Measurements from ENCODE around the gene KIF26B.

Gene KIF26B

DNA sequence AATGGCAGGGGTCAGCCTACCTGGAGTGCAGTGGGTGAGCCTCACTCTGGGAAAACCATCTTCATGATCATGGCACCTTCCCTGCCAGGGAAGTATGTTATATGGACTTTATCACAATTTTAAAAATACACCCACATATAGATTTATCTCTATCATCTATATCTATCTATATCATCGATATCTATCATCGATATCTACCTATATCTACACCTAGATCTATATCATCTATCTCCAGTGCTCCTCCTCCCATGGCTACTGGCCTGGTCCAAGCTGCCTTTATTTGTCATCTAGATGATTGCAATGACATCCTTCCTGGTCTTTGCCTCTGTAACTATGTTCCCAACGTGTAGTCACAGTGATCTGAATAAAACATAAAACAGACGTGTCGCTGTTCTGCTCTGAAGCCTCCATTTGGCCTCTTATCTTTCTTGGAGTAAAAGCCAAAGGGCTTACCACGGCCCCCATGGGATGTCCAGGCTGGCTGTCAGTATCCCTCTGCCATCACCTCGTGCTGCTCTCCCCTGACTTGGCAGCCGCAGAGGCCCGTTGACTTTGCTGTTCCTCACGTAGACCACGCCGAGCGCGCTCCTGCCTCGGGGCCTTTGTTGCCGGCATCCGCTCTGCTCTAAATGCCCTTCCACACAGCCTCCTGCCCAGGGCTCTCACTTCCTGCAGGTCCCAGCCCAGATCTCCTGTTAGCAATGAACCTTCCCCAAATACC lies 20.6 kb upstream of the KIF26B start:
- DNase-seq: no peak

DNA sequence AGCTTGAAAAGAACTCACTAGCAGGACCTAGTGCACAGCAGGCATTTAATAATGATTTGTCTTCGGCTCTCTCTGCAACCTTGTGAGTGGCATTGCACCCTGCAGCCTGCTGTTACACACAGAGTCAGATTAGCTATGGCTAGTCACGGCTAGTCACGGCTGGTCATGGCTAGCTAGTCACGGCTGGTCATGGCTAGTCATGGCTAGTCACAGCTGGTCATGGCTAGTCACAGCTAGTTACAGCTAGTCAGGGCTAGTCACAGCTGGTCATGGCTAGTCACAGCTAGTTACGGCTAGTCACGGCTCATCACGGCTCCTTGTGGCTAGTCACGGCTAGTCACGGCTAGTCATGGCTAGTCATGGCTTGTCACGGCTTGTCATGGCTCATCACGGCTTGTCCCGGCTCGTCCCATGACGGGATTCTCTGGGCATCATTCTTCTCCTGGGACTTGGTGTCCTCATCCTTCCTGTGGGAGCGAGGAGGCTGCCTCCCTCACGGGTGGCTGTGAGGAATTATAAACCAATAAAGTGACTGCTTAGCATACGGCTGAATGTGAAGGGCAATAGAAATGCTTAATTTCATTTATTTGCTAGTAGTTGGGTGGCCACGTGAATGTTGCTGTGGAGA lies 12.5 kb upstream of the KIF26B start:
- no peak for DNase-seq

DNA sequence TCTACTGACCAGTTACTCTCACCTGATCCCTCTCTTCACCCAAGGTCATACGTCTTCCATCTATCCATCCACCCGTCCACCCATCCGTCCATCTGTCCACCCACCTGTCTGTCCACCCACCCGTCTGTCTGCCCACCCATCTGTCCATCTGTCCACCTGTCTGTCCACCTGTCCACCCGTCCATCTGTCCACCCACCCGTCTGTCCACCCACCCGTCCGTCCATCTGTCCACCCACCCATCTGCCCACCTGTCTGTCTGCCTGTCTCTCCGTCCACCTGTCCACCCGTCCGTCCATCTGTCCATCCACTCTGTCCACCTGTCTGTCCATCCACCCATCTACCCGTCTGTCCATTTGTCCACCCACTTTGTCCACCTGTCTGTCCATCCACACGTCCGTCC lies 11.8 kb upstream of the KIF26B start:
- no peak for DNase-seq

DNA sequence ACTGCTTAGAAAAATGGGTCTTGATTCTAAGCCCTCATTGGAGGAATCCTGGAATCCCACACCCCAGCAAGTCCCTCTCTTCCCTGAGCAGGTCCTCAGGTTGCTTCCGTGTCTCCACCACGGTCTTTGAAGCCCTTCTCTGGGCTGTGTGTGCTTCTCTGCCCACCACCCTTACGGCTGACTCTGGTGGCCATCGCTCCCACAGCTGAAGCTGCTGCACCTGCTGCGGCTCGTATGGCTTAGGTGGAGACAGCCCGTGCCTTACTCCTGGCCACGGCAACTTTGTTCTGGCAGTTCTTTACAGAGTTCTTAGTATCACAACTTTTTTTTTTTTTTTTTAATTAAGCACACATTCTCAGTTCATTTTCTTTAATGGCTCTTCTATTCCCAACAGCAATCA lies 10.9 kb upstream of the KIF26B start:
- DNase-seq: no peak

DNA sequence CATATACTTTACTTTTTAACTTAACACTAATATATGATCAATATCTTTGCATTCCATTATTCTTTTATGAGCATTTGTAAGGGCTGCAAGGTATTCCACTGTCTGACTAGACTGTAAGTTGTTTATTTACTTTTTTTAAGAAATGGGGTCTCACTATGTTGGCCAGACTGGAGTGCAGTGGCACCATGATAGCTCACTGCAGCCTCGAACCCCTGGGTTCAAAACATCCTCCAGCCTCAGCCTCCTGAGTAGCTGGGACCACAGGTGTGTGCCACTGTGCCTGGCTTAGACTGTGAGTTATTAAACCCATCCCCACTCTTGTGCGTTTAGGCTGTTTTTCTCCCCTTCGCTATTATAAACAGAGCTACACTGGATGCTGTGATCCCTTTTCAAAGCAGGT lies 6.7 kb upstream of the KIF26B start:
- DNase-seq: no peak

DNA sequence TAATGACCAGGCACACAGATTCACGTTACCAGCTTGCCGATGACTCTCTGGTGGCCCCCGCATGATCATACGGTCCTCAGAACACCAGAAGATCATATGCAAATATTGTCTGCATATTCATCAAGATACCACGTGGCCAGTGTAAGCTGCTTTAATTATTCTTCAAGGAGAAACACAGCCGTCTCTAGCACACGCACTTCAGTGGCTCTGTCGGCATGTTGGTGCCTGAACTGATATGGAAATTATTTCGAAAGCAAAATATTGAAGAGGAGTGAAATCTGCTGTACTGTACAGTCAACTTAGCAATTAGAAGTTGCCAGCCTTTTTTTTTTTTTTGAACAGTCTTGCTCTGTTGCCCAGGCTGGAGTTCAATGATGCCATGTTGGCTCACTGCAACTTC lies 5.9 kb upstream of the KIF26B start:
- no peak for DNase-seq

DNA sequence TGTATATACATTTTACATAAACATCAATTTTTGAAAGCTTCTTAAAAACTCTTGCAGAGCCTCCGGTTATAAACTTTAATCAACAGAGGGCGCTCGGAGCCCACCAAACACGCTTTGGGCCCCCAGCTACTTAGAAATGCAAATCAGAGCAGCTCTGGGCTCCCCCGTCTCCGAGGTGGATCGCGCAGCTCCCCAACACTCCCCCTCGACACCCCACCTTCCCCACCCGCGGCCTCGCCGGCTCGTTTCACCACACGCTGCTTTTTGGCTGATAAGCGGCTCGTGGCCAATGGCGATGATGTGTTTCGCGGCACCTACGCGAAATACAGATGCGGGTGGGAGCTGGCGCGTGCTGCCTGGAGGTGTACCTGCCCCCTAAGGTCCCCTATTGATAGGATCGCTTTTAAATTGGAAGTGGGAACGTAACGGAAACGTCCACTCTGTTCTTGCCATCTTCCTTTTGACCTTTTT lies 1.7 kb upstream of the KIF26B start:
- DNase-seq: peak; percentile 68 to 69

DNA sequence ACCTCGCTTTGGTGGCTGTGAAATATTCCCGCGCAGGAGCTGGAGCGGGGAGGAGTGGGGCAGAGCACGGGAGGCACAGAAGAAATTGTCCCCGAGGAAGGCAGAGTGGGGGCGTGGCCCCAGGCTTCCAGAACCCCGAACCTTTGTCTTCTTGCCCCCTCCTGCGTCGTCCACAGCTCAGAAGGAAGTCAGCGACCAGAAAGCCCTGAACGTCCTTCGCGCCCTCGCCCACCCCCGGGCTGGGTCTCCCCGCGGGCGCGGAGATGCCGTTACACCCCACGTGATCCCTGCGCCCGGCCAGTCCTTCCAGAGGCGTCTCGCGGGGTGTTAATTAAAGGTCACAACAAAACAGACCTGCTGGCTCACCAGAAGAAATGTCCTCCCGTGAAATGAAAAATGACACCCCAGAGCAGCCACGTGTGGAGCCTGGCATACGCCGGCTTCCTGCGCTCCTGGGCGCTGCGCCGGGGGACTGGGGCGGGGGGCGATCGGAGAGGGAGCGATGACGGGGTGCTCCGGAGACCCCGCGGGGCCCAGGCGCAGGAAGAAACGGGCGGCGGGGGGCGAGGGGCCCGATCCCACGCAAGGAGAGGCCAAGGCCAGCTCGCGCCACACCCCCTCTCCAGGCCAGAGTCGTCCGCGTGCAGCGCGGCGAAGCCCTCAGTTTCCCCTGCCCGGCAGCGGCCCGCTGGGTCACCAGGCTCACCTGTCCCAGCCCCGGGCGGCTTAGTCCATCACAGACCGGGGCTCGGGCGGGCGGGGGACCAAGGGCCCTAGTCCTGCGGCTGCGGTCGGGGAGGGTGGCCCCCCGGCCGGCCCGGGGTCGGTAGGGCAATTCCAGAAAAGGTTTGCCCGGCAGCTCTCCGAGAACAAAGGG lies 995 bp upstream of the KIF26B start:
- peak; percentile 12 to 18 for DNase-seq

DNA sequence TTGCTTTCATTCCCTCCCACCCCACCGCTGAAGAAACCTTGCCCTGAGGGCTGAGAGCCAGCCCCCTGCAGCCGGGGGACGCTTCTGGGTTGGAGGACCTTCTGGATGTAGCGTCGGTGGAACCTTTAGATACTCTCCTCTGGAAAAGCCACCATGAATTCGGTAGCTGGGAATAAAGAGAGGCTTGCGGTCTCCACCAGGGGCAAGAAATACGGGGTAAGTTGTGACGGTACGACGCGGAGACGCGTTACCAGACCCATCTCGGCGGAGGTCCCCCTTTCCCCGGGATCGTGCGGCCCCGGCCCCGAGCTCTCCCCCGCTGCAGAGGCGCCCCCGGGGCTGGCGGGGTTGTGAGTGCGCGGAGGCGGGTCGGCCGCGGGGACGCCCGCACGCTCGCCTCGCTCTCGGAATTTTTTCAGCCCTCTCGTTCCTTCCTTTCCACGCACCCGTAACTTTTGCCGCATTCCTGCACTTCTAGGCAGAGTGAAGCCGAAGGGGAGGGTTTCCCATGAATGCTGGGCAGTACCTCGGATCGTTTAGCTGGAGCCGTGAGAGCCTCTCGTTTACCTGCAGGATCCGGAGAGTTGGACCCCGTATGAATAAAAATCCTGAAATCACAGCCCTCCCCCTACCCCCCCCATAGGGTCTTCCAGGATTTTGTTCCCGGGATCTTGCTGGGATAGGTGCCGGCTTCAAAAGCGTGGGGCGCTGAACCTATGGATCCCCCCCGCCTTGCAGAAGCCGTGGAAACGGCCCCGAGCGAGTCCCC lies 671 bp downstream of the KIF26B start:
- peak in 1 of 2 donors; percentile 9 for DNase-seq

DNA sequence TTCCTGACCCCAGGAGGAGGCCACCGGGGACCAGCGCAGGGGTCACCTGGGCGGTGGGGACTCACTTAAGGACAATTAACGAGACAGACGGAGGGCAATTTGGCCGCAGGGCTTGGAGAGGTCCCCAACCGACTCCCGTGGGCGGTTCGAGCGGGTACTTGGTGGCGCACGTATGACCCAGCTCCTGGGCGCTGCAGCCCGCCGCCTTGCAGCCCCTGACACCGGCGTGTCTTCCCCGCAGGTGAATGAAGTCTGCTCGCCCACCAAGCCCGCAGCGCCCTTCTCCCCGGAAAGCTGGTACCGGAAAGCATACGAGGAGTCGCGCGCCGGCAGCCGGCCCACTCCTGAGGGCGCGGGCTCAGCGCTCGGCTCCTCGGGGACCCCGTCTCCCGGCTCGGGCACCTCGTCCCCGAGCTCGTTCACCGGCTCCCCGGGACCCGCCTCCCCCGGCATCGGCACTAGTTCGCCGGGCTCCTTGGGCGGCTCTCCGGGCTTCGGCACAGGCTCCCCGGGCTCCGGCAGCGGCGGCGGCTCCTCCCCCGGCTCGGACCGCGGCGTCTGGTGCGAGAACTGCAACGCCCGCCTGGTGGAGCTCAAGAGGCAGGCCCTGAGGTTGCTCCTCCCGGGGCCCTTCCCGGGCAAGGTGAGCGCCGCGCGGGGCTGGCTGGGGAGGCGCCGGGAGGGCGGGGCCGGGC lies 1.4 kb downstream of the KIF26B start:
- DNase-seq: peak; percentile 77 to 89

DNA sequence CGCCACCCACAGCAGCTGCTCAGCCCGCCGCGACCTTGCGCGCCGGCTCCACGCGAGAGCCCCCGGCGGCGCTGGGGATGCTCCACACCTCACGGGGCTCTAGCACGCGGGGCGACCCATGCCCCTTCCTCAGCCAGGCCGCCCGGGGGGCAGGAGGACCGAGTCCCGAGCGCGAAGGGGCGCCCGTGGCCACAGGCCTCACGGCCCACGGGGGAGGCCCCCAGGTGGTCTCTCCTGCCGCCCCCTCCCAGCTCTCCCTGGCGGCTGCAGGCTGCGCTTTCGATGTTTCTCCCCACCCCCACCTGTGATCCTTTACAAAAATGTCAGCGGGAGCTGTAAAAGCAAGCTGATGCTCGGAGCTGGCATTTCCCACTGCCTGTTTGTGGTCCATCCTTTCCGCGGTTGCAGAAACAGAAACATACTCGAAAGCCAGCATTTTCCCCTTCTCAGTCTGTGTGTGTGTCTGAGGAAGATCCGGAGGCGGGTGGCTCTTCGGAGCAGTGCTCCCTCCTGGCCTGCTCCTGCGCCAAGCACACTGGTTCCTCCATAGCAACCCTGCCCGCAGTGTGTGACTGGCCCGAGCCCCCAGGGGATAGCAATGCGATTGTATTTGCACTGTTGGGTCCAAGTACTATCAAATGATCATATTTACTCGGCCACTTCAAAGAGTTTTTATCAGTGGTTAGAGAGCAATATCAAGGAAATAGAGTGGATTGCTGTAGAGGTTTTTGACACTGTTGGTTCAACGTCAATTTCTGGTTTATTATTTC lies 2.1 kb downstream of the KIF26B start:
- DNase-seq: peak in 1 of 2 donors; percentile 19

DNA sequence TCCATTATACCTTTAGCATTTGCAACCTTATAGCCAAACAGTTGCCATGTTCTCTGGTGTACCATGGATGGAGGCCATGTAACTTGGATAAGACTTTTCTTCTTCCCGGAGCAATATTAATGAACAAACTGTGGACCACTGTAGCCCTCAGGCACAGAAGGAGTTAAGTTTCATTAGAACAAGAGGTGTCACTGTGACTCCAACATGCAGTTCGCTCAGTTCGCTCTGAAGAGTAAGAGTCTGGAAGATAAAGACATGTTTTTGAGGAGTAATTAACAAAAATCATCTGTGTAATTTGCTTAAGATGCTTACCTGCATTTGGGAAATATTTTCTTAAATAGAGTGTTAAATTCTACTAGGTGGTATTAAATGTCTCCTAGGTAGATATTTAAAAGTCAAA lies 4.1 kb downstream of the KIF26B start:
- DNase-seq: no peak

DNA sequence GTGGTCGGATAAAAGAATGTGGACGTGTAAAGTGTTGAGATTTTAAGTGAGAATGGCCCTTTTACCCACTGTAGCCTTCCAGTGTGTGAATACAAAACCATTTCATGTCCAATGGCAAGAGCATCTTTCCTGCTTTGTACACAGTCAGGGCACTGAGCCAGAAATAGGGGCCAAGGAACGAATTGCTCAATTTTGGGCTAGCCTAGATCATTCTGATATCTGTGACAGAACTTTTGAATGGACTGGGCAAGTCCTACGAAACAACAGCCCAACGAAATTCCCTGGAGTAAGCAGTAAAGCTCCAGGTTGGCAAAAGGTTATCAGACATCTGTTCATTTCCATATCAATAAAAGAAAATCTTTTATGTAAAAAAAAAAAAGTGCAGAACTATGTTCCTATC lies 5.5 kb downstream of the KIF26B start:
- no peak for DNase-seq

DNA sequence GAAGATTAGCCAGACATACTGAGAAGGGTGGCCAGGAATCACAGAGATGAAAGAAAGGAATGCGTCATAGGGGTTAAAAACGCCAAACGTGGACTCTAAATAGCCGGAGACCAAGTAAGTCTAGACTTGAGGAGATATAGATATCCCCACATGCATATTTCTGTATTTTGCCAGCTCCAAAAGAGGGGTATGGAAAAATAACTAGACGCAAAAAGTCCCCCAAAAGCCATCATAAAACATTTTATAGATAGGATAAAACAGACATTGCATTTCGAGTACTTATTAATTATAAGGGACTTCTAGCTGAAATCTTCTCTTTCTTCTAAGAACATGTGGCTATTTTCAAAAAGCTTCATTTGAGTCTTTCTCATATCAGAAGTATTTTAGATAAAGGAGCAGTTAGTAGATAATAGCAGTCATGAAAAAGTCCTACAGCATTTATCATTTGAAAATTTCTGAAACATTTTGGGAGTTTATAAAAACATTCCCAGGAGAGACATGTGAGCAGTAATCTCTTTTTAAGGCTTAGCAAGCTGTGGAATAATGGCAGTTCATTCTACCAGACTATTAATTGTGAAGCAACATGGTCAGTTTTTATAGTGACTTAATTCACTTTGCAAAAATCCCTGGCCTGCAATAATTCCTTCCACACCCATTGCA lies 6.1 kb downstream of the KIF26B start:
- DNase-seq: no peak

DNA sequence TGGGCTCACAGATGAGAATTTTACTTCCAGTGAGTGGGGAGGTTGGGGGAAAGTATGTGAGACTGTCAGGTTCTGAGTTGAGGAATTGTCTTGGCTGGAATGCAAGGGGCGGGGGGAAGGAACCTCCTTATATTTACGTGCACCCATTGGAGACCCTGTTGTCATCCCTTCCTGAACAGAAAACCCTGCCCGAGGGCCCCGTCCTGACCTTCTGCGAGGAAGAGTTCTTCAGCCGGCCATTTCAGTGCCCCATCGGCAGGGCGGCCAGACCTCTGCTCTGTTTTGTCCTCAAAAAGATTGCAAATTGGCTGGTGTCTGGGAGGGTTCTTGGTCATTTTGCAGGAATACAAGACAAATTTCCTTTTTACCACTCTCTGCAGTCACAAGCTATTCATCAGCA lies 7.1 kb downstream of the KIF26B start:
- DNase-seq: no peak

DNA sequence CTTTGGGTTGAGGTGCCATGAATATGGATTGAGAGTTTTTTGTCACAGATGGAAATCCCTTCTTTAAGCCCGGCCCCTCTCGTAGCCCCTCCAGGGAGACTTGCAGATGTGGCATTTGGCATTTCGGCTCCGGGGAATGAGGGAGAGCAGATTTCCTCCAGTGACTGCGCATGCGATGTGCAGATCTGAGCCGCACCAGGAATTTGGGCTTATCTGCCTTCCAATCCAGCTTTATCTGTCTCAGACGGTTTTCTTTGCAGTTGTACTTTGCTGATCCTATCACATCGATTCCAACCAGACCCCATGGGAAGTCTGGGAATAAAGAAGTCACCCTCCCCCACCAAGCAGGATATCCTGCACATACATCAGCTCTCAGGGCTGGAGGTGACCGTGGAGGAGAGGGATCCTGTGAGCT lies 11.7 kb downstream of the KIF26B start:
- no peak for DNase-seq

DNA sequence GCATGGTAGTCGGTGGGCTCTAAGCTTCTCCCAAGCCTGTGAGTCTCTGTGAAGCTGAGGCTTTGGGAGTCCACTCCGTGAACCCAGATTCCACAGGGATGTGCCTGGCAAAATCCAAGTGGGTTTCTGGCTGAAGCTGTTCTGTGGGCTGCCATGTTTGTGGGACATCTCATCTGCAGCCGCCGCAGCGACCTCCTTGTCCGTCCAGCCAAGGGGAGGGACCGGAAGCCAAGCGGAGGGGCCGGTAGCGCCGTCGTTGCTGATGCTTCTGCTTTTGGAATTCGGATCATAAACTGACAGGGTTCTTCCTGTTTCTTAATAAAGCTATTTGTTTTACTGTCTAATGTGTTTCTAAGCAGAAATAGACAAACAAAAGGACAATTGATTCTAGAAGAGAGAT lies 13.3 kb downstream of the KIF26B start:
- DNase-seq: no peak

DNA sequence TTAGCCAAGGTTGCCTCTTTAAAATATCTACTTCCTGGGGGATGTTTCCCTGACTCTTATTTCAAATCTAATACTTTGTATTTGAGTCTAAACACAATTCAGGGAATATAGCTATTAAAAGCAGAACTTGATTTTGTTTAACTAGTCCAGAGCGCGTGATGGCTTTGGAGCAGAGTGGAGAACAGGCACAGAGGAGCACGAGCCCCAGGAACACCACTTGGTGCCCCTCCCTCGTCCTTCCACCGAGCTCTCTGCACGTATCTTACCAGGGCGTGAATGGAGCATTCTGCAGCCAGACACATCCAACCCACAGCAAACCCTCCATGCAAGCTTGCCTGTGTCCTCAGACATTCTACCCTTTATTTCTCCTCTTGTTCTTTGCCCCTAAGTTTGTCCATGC lies 14.1 kb downstream of the KIF26B start:
- no peak for DNase-seq

DNA sequence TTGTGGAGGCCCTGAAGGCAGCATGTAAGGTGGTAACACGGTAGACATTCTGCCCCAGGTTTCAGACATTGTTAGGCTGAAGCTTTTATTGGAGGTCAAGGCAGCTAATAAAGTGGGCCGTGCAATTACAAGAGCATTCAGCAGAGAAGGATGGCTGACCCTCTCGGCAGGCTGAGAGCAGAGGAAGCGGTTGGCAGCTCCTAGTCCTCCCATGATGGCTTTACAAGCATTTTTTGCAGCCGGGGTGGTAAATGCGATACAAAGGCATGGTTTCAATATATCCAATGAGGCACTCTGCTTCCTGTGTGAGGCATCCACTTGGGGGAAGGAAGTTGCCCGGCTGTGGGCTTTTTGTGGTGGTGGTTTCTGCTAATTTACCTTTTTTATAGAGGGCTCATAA lies 14.6 kb downstream of the KIF26B start:
- no peak for DNase-seq

DNA sequence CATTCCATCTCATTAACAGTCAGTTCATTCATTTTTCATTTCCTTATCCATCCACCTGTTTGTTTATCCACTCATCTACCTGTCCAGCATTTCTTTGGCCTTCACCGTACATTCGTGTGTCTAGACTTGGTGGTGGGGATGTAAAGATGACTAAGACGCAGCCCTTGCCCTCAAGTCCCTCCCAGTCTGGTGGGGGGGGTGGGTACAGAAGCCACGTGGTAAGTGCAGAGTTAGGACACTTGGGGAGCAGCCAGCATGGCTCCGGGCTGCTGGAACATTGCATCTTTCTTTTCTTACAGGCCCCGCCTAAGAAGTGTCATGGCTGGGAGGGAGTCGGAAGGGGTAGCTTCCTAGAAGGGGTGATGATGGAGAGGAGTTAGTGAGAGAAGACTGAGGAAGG lies 17.2 kb downstream of the KIF26B start:
- no peak for DNase-seq

DNA sequence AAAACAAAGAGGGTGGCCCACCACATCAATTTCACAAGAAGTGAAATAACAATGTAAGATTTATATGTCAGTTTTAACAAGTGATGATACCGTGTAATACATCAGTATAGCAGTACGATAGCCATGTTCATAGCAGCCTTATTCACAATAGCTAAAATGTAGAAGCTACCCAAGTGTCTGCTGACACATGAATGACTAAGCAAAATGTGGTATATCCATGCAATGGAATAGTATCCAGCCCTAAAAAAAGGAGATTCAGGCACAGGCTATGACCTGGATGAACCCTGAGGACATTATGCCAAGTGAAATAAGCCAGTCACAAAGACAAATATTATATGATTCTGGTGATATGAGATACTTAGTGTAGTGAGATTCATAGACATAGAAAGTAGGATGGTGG lies 18.0 kb downstream of the KIF26B start:
- no peak for DNase-seq
